HepG2 (cell line): ENCODE data around the gene SLC41A1. TPM values are rescaled to one million over a fixed set of nuclear protein-coding genes. Genes with fewer than 3 reads are reported as not detected.

ENCODE experiments used
- DMTF1 ChIP-seq: sonication (generic); formaldehyde crosslinking; IDR thresholded peaks from 2 replicates; pipeline ENCODE4 v1.4.0; 2020; ENCODE audit warnings: mild to moderate bottlenecking, missing genetic modification reagents
- MXD1 ChIP-seq: sonication (generic); formaldehyde crosslinking; IDR thresholded peaks from 2 replicates; pipeline ENCODE4 v1.4.0; 2020; ENCODE audit warnings: mild to moderate bottlenecking, missing genetic modification reagents
- NR2C2 ChIP-seq: sonication (generic); formaldehyde crosslinking; IDR thresholded peaks from 2 replicates; pipeline ENCODE4 v1.4.0; 2020; ENCODE audit warnings: missing genetic modification reagents, mild to moderate bottlenecking, moderate library complexity, borderline replicate concordance
- PHF8 ChIP-seq: sonication (generic); formaldehyde crosslinking; IDR thresholded peaks from 2 replicates; pipeline ENCODE4 v1.5.0; 2020; ENCODE audit warnings: missing genetic modification reagents
- POGZ ChIP-seq: sonication (generic); formaldehyde crosslinking; IDR thresholded peaks from 2 replicates; pipeline ENCODE4 v1.4.0; 2020; ENCODE audit warnings: mild to moderate bottlenecking, missing genetic modification reagents
- SMAD3 ChIP-seq: sonication (generic); formaldehyde crosslinking; IDR thresholded peaks from 2 replicates; pipeline ENCODE4 v1.4.0; 2020; ENCODE audit warnings: missing genetic modification reagents
- TRIM22 ChIP-seq: fragments of 450-650 bp; IDR thresholded peaks from 2 replicates; pipeline ENCODE4 v1.6.1; 2017
- ZNF235 ChIP-seq: sonication (generic); formaldehyde crosslinking; IDR thresholded peaks from 2 replicates; pipeline ENCODE4 v1.8.1; 2023; ENCODE audit warnings: mild to moderate bottlenecking, missing genetic modification reagents, borderline replicate concordance
- ZNF335 ChIP-seq: sonication (generic); formaldehyde crosslinking; IDR thresholded peaks from 2 replicates; pipeline ENCODE4 v1.4.0; 2020; ENCODE audit warnings: missing genetic modification reagents
- polyA plus RNA-seq, 8 experiments: library from polyadenylated mRNA; depleted of rRNA in 3 of 8; stranded (reverse) in 7 of 8; unstranded in 1 of 8; fragments of >200 nt; fragmentation: Illumina TruSeq in 4 of 8; extraction: Trizol in 4 of 8; gene quantifications; 2 replicates each; pipeline versions ENCODE4 v1.2.1 to v1.2.3, GENCODE V29; 2011 to 2016; ENCODE audit warnings: low read depth in 4 of 8, missing spikeins in 1 of 8, mixed read lengths in 1 of 8; ENCODE audit not compliant: insufficient read depth in 1 of 8
- total RNA-seq, 5 experiments: library from RNA; depleted of rRNA; stranded (reverse); fragments of >200 nt; fragmentation: Illumina TruSeq; extraction: Trizol; gene quantifications; 2 replicates each; pipeline ENCODE4 v1.2.3, GENCODE V29; 2016; ENCODE audit warnings: low read depth in 1 of 5
- TF ChIP-seq, protein P1 (sequence below): sonication (generic); formaldehyde crosslinking; IDR thresholded peaks from 2 replicates; pipeline ENCODE4; 2020; ENCODE audit warnings: missing genetic modification reagents, mild to moderate bottlenecking, borderline replicate concordance
- TF ChIP-seq, protein P2 (sequence below): sonication (generic); formaldehyde crosslinking; IDR thresholded peaks from 2 replicates; pipeline ENCODE4 v1.4.0; 2020; ENCODE audit warnings: missing genetic modification reagents
- TF ChIP-seq, protein P3 (sequence below): sonication (generic); formaldehyde crosslinking; IDR thresholded peaks from 2 replicates; pipeline ENCODE4 v1.4.0; 2020; ENCODE audit warnings: missing genetic modification reagents, borderline replicate concordance

The SLC41A1 gene
- total and polyA plus RNA-seq, 2 of the 13 experiments (the other 11 are each of a cell fraction or from before 2014, with no cell fraction given) = 2.2 to 4.6 TPM

GRCh38 chr1:205775015-205775716 is 37.8 kb downstream of the SLC41A1 start, which contains the start of gene RAB29 (continued):
- TF ChIP-seq, protein P1, sequence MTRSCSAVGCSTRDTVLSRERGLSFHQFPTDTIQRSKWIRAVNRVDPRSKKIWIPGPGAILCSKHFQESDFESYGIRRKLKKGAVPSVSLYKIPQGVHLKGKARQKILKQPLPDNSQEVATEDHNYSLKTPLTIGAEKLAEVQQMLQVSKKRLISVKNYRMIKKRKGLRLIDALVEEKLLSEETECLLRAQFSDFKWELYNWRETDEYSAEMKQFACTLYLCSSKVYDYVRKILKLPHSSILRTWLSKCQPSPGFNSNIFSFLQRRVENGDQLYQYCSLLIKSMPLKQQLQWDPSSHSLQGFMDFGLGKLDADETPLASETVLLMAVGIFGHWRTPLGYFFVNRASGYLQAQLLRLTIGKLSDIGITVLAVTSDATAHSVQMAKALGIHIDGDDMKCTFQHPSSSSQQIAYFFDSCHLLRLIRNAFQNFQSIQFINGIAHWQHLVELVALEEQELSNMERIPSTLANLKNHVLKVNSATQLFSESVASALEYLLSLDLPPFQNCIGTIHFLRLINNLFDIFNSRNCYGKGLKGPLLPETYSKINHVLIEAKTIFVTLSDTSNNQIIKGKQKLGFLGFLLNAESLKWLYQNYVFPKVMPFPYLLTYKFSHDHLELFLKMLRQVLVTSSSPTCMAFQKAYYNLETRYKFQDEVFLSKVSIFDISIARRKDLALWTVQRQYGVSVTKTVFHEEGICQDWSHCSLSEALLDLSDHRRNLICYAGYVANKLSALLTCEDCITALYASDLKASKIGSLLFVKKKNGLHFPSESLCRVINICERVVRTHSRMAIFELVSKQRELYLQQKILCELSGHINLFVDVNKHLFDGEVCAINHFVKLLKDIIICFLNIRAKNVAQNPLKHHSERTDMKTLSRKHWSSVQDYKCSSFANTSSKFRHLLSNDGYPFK = peak; percentile 69; the same call in 1 of the 2 replicates
- TF ChIP-seq ZNF235 (CRISPR knock-in tag) (peak; percentile 71; the same call in 1 of the 2 replicates), PHF8 (CRISPR knock-in tag) (peak; percentile 63), SMAD3 (CRISPR knock-in tag) (0 out of 2 replicates have a peak, but pooled peaks have one; percentile 37), POGZ (peak; percentile 51; the same call in 1 of the 2 replicates), ZNF335 (CRISPR knock-in tag) (peak; percentile 55; the same call in 1 of the 2 replicates), MXD1 (0 out of 2 replicates have a peak, but pooled peaks have one; percentile 37), NR2C2 (peak; percentile 25; the same call in 1 of the 2 replicates), TRIM22 (no peak), DMTF1 (CRISPR knock-in tag) (no peak)
- TF ChIP-seq, protein P2, sequence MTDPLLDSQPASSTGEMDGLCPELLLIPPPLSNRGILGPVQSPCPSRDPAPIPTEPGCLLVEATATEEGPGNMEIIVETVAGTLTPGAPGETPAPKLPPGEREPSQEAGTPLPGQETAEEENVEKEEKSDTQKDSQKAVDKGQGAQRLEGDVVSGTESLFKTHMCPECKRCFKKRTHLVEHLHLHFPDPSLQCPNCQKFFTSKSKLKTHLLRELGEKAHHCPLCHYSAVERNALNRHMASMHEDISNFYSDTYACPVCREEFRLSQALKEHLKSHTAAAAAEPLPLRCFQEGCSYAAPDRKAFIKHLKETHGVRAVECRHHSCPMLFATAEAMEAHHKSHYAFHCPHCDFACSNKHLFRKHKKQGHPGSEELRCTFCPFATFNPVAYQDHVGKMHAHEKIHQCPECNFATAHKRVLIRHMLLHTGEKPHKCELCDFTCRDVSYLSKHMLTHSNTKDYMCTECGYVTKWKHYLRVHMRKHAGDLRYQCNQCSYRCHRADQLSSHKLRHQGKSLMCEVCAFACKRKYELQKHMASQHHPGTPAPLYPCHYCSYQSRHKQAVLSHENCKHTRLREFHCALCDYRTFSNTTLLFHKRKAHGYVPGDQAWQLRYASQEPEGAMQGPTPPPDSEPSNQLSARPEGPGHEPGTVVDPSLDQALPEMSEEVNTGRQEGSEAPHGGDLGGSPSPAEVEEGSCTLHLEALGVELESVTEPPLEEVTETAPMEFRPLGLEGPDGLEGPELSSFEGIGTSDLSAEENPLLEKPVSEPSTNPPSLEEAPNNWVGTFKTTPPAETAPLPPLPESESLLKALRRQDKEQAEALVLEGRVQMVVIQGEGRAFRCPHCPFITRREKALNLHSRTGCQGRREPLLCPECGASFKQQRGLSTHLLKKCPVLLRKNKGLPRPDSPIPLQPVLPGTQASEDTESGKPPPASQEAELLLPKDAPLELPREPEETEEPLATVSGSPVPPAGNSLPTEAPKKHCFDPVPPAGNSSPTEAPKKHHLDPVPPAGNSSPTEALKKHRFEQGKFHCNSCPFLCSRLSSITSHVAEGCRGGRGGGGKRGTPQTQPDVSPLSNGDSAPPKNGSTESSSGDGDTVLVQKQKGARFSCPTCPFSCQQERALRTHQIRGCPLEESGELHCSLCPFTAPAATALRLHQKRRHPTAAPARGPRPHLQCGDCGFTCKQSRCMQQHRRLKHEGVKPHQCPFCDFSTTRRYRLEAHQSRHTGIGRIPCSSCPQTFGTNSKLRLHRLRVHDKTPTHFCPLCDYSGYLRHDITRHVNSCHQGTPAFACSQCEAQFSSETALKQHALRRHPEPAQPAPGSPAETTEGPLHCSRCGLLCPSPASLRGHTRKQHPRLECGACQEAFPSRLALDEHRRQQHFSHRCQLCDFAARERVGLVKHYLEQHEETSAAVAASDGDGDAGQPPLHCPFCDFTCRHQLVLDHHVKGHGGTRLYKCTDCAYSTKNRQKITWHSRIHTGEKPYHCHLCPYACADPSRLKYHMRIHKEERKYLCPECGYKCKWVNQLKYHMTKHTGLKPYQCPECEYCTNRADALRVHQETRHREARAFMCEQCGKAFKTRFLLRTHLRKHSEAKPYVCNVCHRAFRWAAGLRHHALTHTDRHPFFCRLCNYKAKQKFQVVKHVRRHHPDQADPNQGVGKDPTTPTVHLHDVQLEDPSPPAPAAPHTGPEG (CRISPR knock-in tag) = peak; percentile 52; the same call in 1 of the 2 replicates
- TF ChIP-seq, protein P3, sequence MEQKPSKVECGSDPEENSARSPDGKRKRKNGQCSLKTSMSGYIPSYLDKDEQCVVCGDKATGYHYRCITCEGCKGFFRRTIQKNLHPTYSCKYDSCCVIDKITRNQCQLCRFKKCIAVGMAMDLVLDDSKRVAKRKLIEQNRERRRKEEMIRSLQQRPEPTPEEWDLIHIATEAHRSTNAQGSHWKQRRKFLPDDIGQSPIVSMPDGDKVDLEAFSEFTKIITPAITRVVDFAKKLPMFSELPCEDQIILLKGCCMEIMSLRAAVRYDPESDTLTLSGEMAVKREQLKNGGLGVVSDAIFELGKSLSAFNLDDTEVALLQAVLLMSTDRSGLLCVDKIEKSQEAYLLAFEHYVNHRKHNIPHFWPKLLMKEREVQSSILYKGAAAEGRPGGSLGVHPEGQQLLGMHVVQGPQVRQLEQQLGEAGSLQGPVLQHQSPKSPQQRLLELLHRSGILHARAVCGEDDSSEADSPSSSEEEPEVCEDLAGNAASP (CRISPR knock-in tag) = 0 out of 2 replicates have a peak, but pooled peaks have one; percentile 37
